HG02623 (cell line): ENCODE data around the gene POU3F1.

Experiments
- ATAC-seq: cut with Tn5 transposase; IDR thresholded peaks from one replicate; pipeline ENCODE4 v1.9.1; 2021; ENCODE audit warnings: moderate library complexity; ENCODE audit not compliant: unreplicated experiment

The POU3F1 gene

DNA sequence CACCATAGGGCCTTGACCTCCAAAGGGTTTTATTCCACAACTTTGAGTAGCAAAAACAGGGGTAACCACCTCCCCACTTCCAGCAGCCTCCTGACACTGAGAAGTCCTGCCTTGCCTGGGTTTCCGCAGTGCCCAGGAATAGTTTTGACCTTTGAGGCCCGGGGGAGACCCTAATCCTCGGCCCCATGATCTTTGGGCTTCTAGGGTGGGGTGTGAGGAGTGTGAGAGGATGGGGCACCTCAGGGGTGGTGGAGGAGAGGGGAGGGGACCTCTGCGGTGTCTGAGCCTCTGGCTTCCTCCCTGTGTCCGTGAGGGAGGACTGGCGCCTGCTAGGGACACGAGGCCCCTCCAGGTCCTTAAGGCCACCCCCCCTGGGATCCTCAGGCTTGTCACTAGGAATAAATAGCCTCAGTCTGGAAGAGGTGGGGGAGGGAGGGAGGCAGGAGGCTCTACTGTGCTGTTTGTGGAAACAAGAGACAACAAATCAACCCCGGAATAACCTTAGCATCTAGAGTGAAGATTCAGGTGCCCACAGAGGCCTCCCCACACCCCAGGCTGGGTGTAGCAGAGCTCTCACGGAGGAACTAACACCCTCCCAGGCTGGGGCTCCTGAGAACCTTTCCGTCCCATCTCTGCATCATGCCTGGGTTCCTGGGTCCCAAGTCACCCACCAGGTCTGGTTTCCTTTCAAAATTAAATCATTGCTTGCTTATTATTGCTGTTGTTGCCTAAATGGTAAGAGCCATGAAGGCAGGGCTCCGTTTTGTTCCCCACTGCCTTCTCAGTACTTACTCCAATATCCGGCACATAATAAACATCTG lies 40.4 kb downstream of the POU3F1 start:
- no peak for ATAC-seq

GRCh38 chr1:38005195-38006007 lies 41.2 kb downstream of the POU3F1 start, which contains the start of gene FHL3:
Gene FHL3 (minus strand): TSS chr1:38005514. CDS start chr1:37999412, 6,102 bp downstream.
- ATAC-seq = no peak

- ATAC-seq = no peak
Measured at GRCh38 chr1:38004284-38005108, 42.1 kb downstream of the POU3F1 start.

DNA sequence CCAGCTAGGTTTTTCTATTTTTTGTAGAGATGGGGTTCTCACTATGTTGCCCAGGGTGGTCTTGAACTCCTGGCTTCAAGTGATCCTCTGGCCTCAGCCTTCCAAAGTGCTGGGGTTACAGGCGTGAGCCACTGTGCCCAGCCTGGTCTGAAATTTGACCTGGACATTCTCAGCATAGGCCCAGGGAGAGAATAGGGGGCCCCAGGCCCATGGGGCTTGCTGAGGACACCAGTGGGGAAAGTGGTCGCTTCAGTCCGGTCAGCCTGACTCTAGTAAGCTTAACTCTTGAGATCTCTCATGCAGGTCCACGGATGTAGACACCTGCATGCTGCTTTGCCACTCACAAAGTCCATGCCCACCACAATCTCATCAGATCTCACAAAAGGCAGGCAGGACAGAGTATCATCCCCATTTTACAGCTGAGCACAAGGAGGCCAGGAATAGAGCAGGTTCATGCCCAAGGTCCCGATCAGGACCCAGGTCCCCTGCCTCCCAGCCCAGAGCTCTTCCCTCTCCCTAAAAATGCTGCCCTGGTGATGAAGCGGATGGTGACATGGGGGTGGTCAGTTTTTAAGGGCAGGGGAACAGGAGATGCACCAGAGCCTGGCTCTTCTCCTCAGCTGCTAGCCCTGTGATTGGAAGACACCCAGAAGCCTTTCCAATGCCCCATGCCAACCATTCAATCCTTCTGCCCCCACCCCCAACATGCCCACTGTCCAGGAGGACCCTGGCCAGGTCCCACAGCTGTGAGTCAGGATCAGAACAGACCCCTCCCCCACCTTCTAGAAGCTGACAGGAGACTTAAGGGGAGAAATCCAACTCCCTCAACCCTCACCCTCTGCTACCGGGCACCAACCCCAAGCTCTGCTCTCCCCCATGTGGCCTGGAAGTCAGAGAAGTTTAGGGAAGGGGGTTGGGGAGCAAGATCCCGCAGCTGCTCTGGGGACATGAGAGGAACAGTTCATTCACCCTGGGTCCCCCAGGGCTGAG lies 43.0 kb downstream of the POU3F1 start:
- ATAC-seq = no peak

- no peak for ATAC-seq
Measured at GRCh38 chr1:38000529-38001455, 45.8 kb downstream of the POU3F1 start.

DNA sequence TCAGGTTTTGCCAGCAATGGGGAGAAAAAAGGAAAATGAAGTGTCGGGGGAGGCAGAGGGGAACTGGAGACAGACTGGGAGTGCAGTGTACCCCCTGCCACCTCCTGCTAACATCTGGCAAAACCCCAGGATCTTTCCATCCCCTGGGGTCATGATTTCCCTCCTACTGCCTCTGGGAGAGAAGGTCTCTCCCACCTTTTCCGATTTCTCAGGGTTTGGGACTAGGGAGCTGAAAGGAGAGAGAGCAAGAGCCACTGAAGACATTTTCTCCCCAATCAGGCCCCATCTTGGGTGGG lies 46.4 kb downstream of the POU3F1 start:
- no peak for ATAC-seq

DNA sequence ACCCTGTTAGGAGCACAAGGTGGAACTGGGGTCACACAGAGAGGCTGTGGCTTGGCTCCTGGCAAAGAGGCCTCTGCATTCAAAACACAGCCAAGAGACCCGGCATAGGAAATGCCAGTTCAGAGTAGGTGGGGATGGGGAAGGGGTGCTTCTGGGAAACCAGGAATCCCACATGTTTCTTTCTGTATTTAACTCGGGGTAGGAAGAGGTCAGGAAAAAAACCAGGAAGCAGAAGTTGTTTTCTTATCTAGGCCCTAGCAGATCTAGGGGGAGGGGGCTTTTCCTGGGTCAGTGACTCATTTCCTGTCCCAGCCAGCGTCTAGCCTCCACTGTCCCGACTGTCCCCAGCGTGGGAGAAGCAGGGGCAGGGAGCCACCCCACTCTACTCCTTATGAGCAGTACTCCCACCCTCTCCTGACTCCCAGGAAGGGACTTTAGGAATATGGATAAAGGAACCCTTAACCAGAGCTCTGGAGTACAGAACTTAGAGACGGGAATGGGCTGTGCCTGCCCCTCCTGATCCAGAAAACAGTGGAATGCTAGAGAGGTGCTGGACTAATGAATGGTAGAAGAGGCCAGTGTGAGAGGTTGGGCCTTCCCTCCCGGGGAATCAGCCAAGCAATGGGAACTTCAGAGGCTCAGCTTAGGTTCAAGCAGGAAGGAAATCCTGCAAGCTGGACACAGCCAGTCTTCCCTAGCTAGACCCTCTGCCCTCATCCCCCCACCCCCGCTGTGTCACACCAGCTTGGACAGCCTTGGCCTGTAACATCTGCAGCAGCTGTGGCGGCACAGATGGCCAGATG lies 47.0 kb downstream of the POU3F1 start:
- ATAC-seq = no peak

DNA sequence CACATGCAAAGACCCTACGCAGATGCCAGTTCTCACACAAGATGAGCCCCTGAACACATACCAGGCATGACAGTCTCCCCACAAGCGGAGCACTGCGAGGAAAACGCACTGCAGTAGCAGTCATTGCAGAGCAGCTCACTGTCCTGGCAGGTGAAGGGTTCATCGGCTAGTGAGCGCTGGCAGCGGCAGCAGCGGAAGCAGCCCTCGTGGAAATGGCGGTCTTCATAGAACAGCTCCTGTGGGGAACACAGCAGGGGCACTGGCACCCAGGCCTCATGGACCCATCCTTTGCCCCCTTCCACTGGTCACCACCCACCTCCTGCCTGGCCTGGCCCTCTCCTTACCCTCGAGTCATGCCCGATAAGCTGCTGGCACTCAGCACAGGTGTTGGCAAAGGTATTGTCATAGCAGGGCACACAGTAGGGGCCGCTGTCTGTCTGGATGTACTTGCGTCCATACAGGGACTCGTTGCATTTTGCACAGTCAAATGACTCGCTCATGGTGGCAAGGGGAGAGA lies 47.6 kb downstream of the POU3F1 start:
- no peak for ATAC-seq

DNA sequence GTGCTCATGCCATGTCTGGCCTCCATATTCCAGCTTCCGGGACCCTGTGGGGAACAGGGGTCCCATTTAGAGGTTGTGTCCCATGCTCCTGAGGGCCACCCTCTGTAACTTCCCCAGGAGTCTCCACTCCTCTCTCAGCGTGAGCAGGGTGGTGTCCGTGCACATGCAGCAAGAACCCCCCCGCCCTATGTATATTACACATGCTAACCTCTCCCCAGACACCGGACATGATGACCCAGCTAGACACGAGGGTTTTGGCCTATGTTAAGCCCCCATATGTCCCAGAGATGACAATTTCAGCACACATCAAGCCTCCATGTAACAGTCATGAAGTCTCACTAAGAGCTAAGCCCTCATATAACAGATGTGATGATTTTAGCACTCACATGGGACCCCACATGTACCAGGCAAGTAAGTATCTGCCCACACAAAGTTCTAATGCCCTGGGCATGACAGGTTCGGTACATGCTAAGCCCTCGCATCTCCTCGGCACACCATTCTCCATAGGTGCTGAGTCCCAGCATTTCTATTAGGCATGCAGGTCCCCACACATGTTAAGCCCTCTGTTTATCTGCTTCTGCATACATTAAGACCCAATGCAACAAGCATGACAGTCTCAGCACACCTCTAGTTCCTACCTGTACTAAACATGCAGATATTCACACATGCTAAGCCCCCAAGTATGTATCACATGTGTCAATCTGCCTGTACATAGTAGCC lies 48.3 kb downstream of the POU3F1 start:
- ATAC-seq = no peak

- ATAC-seq = no peak
Measured at GRCh38 chr1:37997256-37998088, 49.1 kb downstream of the POU3F1 start.

- no peak for ATAC-seq
Measured at GRCh38 chr1:37995751-37996345, 50.7 kb downstream of the POU3F1 start.

DNA sequence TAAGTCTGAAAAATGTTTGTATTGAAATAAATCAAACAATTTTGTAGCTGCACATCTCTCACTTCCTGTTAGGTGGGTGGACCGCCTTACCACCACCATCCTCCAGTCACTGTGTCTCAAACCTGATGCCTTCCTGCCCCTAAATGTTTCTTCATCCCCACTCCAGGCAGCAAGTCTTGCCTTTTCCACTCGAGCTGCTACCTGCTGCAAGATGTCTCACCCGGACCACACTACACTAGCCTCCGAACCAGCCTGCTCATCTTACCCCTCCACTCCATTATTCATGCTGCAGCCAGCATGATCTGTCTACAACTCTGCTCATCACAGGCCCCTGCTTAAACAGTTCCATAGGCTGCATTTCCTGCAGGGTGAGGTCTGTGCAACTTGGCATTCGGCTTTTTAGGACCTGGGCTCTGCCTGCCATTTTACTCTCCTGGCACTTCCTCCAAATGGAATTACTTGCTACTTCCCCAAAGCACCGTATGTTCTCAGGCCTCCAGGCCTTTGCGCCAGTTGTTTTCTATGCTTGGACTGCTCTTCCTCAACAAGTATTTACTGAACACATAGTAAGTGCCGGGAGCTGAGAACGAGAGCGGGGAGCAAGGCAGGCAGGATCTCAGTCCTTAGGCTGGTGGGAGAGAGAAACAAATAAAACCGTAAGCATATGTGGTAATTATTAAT lies 51.6 kb downstream of the POU3F1 start:
- ATAC-seq = no peak
